SU-DHL-6 (cell line): ENCODE measurements around the gene SMG7.

Experiments used
- EZH2phosphoT487 ChIP-seq: fragments of 200-600 bp; sonication (generic), shearing (Covaris generic); conservative IDR thresholded peaks from 2 replicates; pipeline ENCODE4 v1.6.1; 2018; ENCODE audit warnings: mild to moderate bottlenecking, antibody characterized with exemption, low read length, moderate library complexity, mixed read lengths
- TF ChIP-seq, protein P1 (sequence below): fragments of 200-600 bp; sonication (generic); IDR thresholded peaks from one replicate; pipeline ENCODE4 v1.5.1; 2017; ENCODE audit warnings: antibody characterized with exemption, mild to moderate bottlenecking, low read length, moderate library complexity; ENCODE audit not compliant: insufficient read depth, poor library complexity, severe bottlenecking

DNA sequence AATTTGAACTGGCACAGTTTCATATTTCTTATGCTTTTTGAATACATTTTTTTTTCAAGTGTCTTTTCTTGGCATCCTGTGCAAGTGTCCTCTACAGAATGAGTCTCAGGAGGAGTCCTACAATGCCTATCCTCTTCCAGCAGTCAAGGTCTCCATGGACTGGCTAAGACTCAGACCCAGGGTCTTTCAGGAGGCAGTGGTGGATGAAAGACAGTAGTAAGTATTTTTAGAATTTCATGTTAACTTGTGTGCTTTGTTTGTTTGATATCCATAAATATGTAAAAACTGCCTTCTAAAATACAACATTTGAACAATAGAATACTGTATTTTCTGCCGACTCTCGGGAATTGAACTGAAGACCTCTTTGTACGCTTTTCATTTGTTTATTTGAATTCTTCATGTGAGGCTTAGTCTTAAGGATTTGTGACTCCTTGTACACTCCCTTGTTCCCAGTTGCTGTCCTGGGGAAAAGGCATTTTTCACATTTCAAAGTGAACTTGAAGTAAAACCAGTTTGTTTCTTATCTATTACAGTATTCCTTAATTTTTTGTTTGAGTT lies 61.4 kb downstream of the SMG7 start:
- TF ChIP-seq, protein P1, sequence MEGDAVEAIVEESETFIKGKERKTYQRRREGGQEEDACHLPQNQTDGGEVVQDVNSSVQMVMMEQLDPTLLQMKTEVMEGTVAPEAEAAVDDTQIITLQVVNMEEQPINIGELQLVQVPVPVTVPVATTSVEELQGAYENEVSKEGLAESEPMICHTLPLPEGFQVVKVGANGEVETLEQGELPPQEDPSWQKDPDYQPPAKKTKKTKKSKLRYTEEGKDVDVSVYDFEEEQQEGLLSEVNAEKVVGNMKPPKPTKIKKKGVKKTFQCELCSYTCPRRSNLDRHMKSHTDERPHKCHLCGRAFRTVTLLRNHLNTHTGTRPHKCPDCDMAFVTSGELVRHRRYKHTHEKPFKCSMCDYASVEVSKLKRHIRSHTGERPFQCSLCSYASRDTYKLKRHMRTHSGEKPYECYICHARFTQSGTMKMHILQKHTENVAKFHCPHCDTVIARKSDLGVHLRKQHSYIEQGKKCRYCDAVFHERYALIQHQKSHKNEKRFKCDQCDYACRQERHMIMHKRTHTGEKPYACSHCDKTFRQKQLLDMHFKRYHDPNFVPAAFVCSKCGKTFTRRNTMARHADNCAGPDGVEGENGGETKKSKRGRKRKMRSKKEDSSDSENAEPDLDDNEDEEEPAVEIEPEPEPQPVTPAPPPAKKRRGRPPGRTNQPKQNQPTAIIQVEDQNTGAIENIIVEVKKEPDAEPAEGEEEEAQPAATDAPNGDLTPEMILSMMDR = no peak
- TF ChIP-seq EZH2phosphoT487 = no peak
